Neural progenitor cell (in vitro differentiated cells): ENCODE results near the gene TSPAN4. TPM values are rescaled to one million over a fixed set of nuclear protein-coding genes. Genes with fewer than 3 reads are reported as not detected.

ENCODE experiments used
- DNase-seq: peaks from one replicate; pipeline ENCODE4 v3.0.0-alpha.2; 2016; ENCODE audit warnings: low spot score
- H2AFZ ChIP-seq: fragments of 200-600 bp; sonication (generic); replicated peaks from 2 replicates; pipeline ENCODE4 v1.6.1; 2016; ENCODE audit warnings: antibody characterized with exemption
- H3F3A ChIP-seq: fragments of 200-600 bp; sonication (generic); 2 replicates; pipeline ENCODE4 v1.6.1; 2016; ENCODE audit warnings: antibody characterized with exemption, low read depth
- H3K27ac ChIP-seq: fragments of 200-600 bp; sonication (generic); 2 replicates; pipeline ENCODE4 v1.5.1; 2016; ENCODE audit warnings: mild to moderate bottlenecking
- H3K27me3 ChIP-seq: fragments of 200-600 bp; sonication (generic); 2 replicates; pipeline ENCODE4 v1.6.1; 2016; ENCODE audit warnings: mild to moderate bottlenecking, moderate library complexity
- H3K36me3 ChIP-seq: fragments of 200-600 bp; sonication (generic); 2 replicates; pipeline ENCODE4 v1.5.1; 2016
- H3K4me1 ChIP-seq: fragments of 200-600 bp; sonication (generic); 2 replicates; pipeline ENCODE4 v1.6.1; 2016; ENCODE audit warnings: mixed run types
- H3K4me2 ChIP-seq: fragments of 200-600 bp; sonication (generic); 2 replicates; pipeline ENCODE4 v1.6.1; 2016
- H3K4me3 ChIP-seq: fragments of 200-600 bp; sonication (generic); 2 replicates; pipeline ENCODE4 v1.5.1; 2016
- H3K79me2 ChIP-seq: fragments of 200-600 bp; sonication (generic); 2 replicates; pipeline ENCODE4 v1.6.1; 2016; ENCODE audit warnings: low read depth
- H3K9ac ChIP-seq: fragments of 200-600 bp; sonication (generic); 2 replicates; pipeline ENCODE4 v1.6.1; 2016
- H3K9me3 ChIP-seq: fragments of 200-600 bp; sonication (generic); 2 replicates; pipeline ENCODE4 v1.5.1; 2016; ENCODE audit warnings: low read depth
- H4K20me1 ChIP-seq: fragments of 200-600 bp; sonication (generic); 2 replicates; pipeline ENCODE4 v1.6.1; 2016; ENCODE audit warnings: low read depth
- H3K27ac Mint-ChIP-seq: 3 replicates; pipeline ENCODE4 v1.8.0; 2021; ENCODE audit warnings: mixed read lengths
- H3K27me3 Mint-ChIP-seq: 2 replicates; pipeline ENCODE4 v1.8.0; 2022; ENCODE audit warnings: low read depth, mild to moderate bottlenecking, inconsistent platforms, moderate library complexity, mixed read lengths; ENCODE audit not compliant: insufficient read depth
- H3K36me3 Mint-ChIP-seq: 3 replicates; pipeline ENCODE4 v1.8.0; 2021; ENCODE audit warnings: mixed read lengths
- H3K4me1 Mint-ChIP-seq: 3 replicates; pipeline ENCODE4 v1.8.0; 2021; ENCODE audit warnings: mixed read lengths
- H3K4me3 Mint-ChIP-seq: 3 replicates; pipeline ENCODE4 v1.8.0; 2021; ENCODE audit warnings: mild to moderate bottlenecking, moderate library complexity, mixed read lengths
- H3K9me3 Mint-ChIP-seq: 3 replicates; pipeline ENCODE4 v1.8.0; 2020; ENCODE audit warnings: mixed read lengths
- CTCF ChIP-seq: fragments of 200-600 bp; sonication (generic); IDR thresholded peaks from 2 replicates; pipeline ENCODE4 v1.5.1; 2017; ENCODE audit warnings: antibody characterized with exemption, mild to moderate bottlenecking
- EZH2 ChIP-seq: fragments of 200-600 bp; sonication (generic); IDR thresholded peaks from 2 replicates; pipeline ENCODE4 v1.6.1; 2017; ENCODE audit warnings: antibody characterized with exemption, mild to moderate bottlenecking, moderate library complexity
- EZH2phosphoT487 ChIP-seq: fragments of 200-600 bp; sonication (generic); IDR thresholded peaks from 2 replicates; pipeline ENCODE4 v1.6.1; 2017; ENCODE audit warnings: antibody characterized with exemption
- total RNA-seq: library from RNA; depleted of rRNA; stranded (reverse); fragments of >200 nt; gene quantifications from 2 replicates; pipeline ENCODE4 v1.2.3, GENCODE V29; 2015; ENCODE audit warnings: low replicate concordance

Gene TSPAN4
- total RNA-seq, 1 donor from 2014 or later, result 19.6 TPM

GRCh38 chr11:803770-804598 lies 38.7 kb upstream of the TSPAN4 start:
- peaks cover 16% of the 10 kb centered on the region for H3K4me1 Mint-ChIP-seq
- peaks cover 15% of the 10 kb centered on the region for H4K20me1 ChIP-seq
- H3K27ac ChIP-seq, result no peak overlapping the region
- H3K27me3 ChIP-seq, result no peaks in the 10 kb centered on the region
- H3K9me3 ChIP-seq, result no peaks in the 10 kb centered on the region
- no peaks in the 10 kb centered on the region for H3K36me3 Mint-ChIP-seq
- peak overlapping the region; percentile 94 for H3K4me2 ChIP-seq
- H3F3A ChIP-seq, result peaks cover 30% of the 10 kb centered on the region
- H3K9ac ChIP-seq, result peak overlapping the region; percentile 22
- H3K36me3 ChIP-seq, result no peaks in the 10 kb centered on the region
- no peak for TF ChIP-seq EZH2phosphoT487
- TF ChIP-seq EZH2, result no peak
- TF ChIP-seq CTCF, result no peak
- H3K9me3 Mint-ChIP-seq, result no peaks in the 10 kb centered on the region
- peaks cover 20% of the 10 kb centered on the region for H3K79me2 ChIP-seq
- peak overlapping the region; percentile 83 for H3K4me3 Mint-ChIP-seq
- peak overlapping the region; percentile 72 for H3K4me3 ChIP-seq
- H3K27ac Mint-ChIP-seq, result no peak overlapping the region
- H3K4me1 ChIP-seq, result peaks cover 12% of the 10 kb centered on the region
- peaks cover 2% of the 10 kb centered on the region for H3K27me3 Mint-ChIP-seq
- no peak for DNase-seq
- no peak overlapping the region for H2AFZ ChIP-seq

- peak overlapping the region; percentile 22 for H3K9ac ChIP-seq
- H3K4me2 ChIP-seq, result peak overlapping the region; percentile 94
- no peaks in the 10 kb centered on the region for H3K36me3 ChIP-seq
- H3K79me2 ChIP-seq, result peaks cover 23% of the 10 kb centered on the region
- no peak overlapping the region for H3K27ac ChIP-seq
- H3K4me1 Mint-ChIP-seq, result peaks cover 17% of the 10 kb centered on the region
- no peak for DNase-seq
- no peaks in the 10 kb centered on the region for H3K9me3 ChIP-seq
- no peak overlapping the region for H3K27ac Mint-ChIP-seq
- H3K4me3 Mint-ChIP-seq, result peak overlapping the region; percentile 83
- TF ChIP-seq EZH2 (no peak), EZH2phosphoT487 (no peak), CTCF (no peak)
- peaks cover 12% of the 10 kb centered on the region for H3K4me1 ChIP-seq
- H4K20me1 ChIP-seq, result peaks cover 9% of the 10 kb centered on the region
- no peaks in the 10 kb centered on the region for H3K36me3 Mint-ChIP-seq
- H3K4me3 ChIP-seq, result peak overlapping the region; percentile 72
- peaks cover 28% of the 10 kb centered on the region for H3F3A ChIP-seq
- H3K27me3 ChIP-seq, result no peaks in the 10 kb centered on the region
- peak overlapping the region; percentile 53 for H2AFZ ChIP-seq
- peaks cover 2% of the 10 kb centered on the region for H3K27me3 Mint-ChIP-seq
- H3K9me3 Mint-ChIP-seq, result no peaks in the 10 kb centered on the region
These were observed 38.1 kb upstream of the TSPAN4 start for GRCh38 chr11:804599-804964.

- Histone ChIP-seq H3K79me2 (peaks cover 47% of the 10 kb centered on the region), H3F3A (peaks cover 57% of the 10 kb centered on the region), H3K9ac (peak overlapping the region; percentile 91), H3K4me2 (peak overlapping the region; percentile 90), H3K4me1 (peaks cover 21% of the 10 kb centered on the region), H3K4me3 (peak overlapping the region; percentile 86), H4K20me1 (peaks cover 32% of the 10 kb centered on the region), H3K27ac (peak overlapping the region; percentile 31), H3K9me3 (no peaks in the 10 kb centered on the region), H3K36me3 (peaks cover 3% of the 10 kb centered on the region), H2AFZ (peak overlapping the region; percentile 97), H3K27me3 (no peaks in the 10 kb centered on the region)
- Mint-ChIP-seq H3K4me1 (peaks cover 27% of the 10 kb centered on the region), H3K27ac (peak overlapping the region; percentile 87), H3K4me3 (peak overlapping the region; percentile 94), H3K9me3 (no peaks in the 10 kb centered on the region), H3K36me3 (peaks cover 8% of the 10 kb centered on the region), H3K27me3 (peaks cover 3% of the 10 kb centered on the region)
- TF ChIP-seq EZH2 (no peak), EZH2phosphoT487 (no peak)
- DNase-seq, result no peak
These were observed 34.0 kb upstream of the TSPAN4 start for GRCh38 chr11:808427-809286.
